Vagina (tissue), 2 donors: Measurements from ENCODE around the gene NUDCD3.
"Not testable (repeated sequence)": the region's sequence is repeated elsewhere in the genome, so short reads cannot be mapped to it uniquely, and the experiment has no call there.

ENCODE experiments used
- CTCF ChIP-seq, 3 experiments: fragments of 450-650 bp in 2 of 3; fragments of 200-600 bp in 1 of 3; sonication (generic) in 1 of 3; IDR thresholded peaks; one replicate each; pipeline ENCODE4 v1.5.1; 2017 to 2019; ENCODE audit warnings: antibody characterized with exemption in 3 of 3, mild to moderate bottlenecking in 2 of 3, moderate library complexity in 2 of 3
- POLR2A ChIP-seq, 2 donors: fragments of 450-650 bp; IDR thresholded peaks; one replicate each; pipeline ENCODE4 v1.6.1; 2017; ENCODE audit warnings: antibody characterized with exemption in 2 of 2, mild to moderate bottlenecking in 2 of 2, moderate library complexity in 2 of 2

- TF ChIP-seq CTCF, POLR2A (IDR thresholded peaks at IDR 0.05): not testable (repeated sequence)
Measured at GRCh38 chr7:44424762-44425161, 65.7 kb downstream of the NUDCD3 start.
